Type B pancreatic cell (in vitro differentiated cells): Measurements from ENCODE around the gene NFU1. TPM values are rescaled to one million over a fixed set of nuclear protein-coding genes. Genes with fewer than 3 reads are reported as not detected.

Experiments
- DNase-seq: peaks from one replicate; pipeline ENCODE4 v3.0.0; 2021; ENCODE audit warnings: mixed read lengths; ENCODE audit not compliant: unreplicated experiment; ENCODE audit errors: extremely low spot score
- H3K27ac Mint-ChIP-seq: 2 replicates; pipeline ENCODE4 v1.8.0; 2021; ENCODE audit warnings: mild to moderate bottlenecking, mixed read lengths
- H3K27me3 Mint-ChIP-seq: 2 replicates; pipeline ENCODE4 v1.8.0; 2021; ENCODE audit warnings: mixed read lengths
- H3K36me3 Mint-ChIP-seq: 2 replicates; pipeline ENCODE4 v1.8.0; 2021; ENCODE audit warnings: mixed read lengths
- H3K4me1 Mint-ChIP-seq: one replicate; pipeline ENCODE4 v1.8.0; 2021; ENCODE audit warnings: mixed read lengths; ENCODE audit not compliant: unreplicated experiment
- H3K4me3 Mint-ChIP-seq: 2 replicates; pipeline ENCODE4 v1.8.0; 2021; ENCODE audit warnings: mild to moderate bottlenecking, mixed read lengths
- H3K9me3 Mint-ChIP-seq: 2 replicates; pipeline ENCODE4 v1.8.0; 2021; ENCODE audit warnings: mixed read lengths
- CTCF ChIP-seq: fragments of 200-600 bp; sonication (generic); conservative IDR thresholded peaks from 2 replicates; pipeline ENCODE4 v1.5.0; 2021; ENCODE audit warnings: antibody characterized with exemption, mild to moderate bottlenecking
- total RNA-seq: library from RNA; stranded (reverse); gene quantifications from 2 replicates; pipeline ENCODE4 v1.2.1, GENCODE V29; 2021; ENCODE audit warnings: low replicate concordance

The NFU1 gene
- total RNA-seq, 1 donor from 2014 or later: 34.0 TPM

GRCh38 chr2:69383176-69383812 is 53.9 kb downstream of the NFU1 start:
- no peak overlapping the region for H3K4me3 Mint-ChIP-seq
- no peak overlapping the region for H3K27ac Mint-ChIP-seq
- DNase-seq: no peak
- peaks cover 32% of the 10 kb centered on the region for H3K4me1 Mint-ChIP-seq
- peaks cover 24% of the 10 kb centered on the region for H3K36me3 Mint-ChIP-seq
- no peaks in the 10 kb centered on the region for H3K9me3 Mint-ChIP-seq
- no peaks in the 10 kb centered on the region for H3K27me3 Mint-ChIP-seq
- no peak for TF ChIP-seq CTCF

- H3K4me3 Mint-ChIP-seq: peak overlapping the region; percentile 11
- H3K9me3 Mint-ChIP-seq: no peaks in the 10 kb centered on the region
- H3K27ac Mint-ChIP-seq: peak overlapping the region; percentile 48
- peaks cover 24% of the 10 kb centered on the region for H3K4me1 Mint-ChIP-seq
- TF ChIP-seq CTCF: no peak
- no peaks in the 10 kb centered on the region for H3K27me3 Mint-ChIP-seq
- DNase-seq: no peak
- H3K36me3 Mint-ChIP-seq: peaks cover 26% of the 10 kb centered on the region
These were observed 54.7 kb downstream of the NFU1 start for GRCh38 chr2:69382547-69382946.

GRCh38 chr2:69381337-69381737 is 55.9 kb downstream of the NFU1 start:
- Mint-ChIP-seq H3K27me3 (no peaks in the 10 kb centered on the region), H3K27ac (peak overlapping the region; percentile 93), H3K4me1 (peaks cover 21% of the 10 kb centered on the region), H3K9me3 (no peaks in the 10 kb centered on the region), H3K36me3 (peaks cover 29% of the 10 kb centered on the region), H3K4me3 (no peak overlapping the region)
- no peak for TF ChIP-seq CTCF
- no peak for DNase-seq

GRCh38 chr2:69380072-69380917 is 56.9 kb downstream of the NFU1 start:
- Mint-ChIP-seq H3K27ac (peak overlapping the region; percentile 40), H3K36me3 (peaks cover 36% of the 10 kb centered on the region), H3K4me3 (peak overlapping the region; percentile 16), H3K9me3 (no peaks in the 10 kb centered on the region), H3K27me3 (no peaks in the 10 kb centered on the region), H3K4me1 (peaks cover 19% of the 10 kb centered on the region)
- TF ChIP-seq CTCF: no peak
- DNase-seq: no peak

GRCh38 chr2:69376403-69376802 is 60.8 kb downstream of the NFU1 start:
- TF ChIP-seq CTCF: no peak
- DNase-seq: no peak
- peaks cover 30% of the 10 kb centered on the region for H3K36me3 Mint-ChIP-seq
- H3K9me3 Mint-ChIP-seq: no peaks in the 10 kb centered on the region
- H3K4me3 Mint-ChIP-seq: no peak overlapping the region
- peaks cover 6% of the 10 kb centered on the region for H3K4me1 Mint-ChIP-seq
- no peak overlapping the region for H3K27ac Mint-ChIP-seq
- no peaks in the 10 kb centered on the region for H3K27me3 Mint-ChIP-seq
